Upper lobe of left lung (tissue), 4 donors: ENCODE measurements around the gene SYP.

Experiments
- POLR2A ChIP-seq, 4 donors: fragments of 450-650 bp; IDR thresholded peaks; one replicate each; pipeline ENCODE4 v1.5.1; 2016 to 2017; ENCODE audit warnings: antibody characterized with exemption in 4 of 4, mild to moderate bottlenecking in 2 of 4
- TF ChIP-seq, protein P1 (sequence below), 6 experiments: fragments of 450-650 bp in 4 of 6; fragments of 200-600 bp in 2 of 6; sonication (generic) in 2 of 6; IDR thresholded peaks; one replicate each; pipeline ENCODE4 v1.5.1; 2016 to 2019; ENCODE audit warnings: antibody characterized with exemption in 6 of 6

DNA sequence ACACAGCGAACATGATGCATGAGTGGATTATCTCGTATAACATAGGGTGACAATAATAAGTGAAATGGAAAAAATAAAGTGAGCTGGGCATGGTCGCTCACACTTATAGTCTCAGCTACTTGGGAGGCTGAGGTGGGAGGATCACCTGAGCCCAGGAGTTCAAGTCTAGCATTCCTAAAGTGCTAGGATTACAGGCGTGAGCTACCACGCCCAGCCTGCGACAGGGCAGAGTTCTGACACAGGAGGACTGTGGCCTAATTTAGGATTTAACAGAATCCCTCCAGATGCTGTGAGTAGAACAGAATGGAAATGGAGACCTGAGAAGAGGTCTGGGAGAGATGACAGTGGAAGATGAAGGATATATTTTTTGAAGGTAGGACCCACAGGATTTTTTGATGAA, 10.4 kb downstream of the SYP start:
- TF ChIP-seq, protein P1, sequence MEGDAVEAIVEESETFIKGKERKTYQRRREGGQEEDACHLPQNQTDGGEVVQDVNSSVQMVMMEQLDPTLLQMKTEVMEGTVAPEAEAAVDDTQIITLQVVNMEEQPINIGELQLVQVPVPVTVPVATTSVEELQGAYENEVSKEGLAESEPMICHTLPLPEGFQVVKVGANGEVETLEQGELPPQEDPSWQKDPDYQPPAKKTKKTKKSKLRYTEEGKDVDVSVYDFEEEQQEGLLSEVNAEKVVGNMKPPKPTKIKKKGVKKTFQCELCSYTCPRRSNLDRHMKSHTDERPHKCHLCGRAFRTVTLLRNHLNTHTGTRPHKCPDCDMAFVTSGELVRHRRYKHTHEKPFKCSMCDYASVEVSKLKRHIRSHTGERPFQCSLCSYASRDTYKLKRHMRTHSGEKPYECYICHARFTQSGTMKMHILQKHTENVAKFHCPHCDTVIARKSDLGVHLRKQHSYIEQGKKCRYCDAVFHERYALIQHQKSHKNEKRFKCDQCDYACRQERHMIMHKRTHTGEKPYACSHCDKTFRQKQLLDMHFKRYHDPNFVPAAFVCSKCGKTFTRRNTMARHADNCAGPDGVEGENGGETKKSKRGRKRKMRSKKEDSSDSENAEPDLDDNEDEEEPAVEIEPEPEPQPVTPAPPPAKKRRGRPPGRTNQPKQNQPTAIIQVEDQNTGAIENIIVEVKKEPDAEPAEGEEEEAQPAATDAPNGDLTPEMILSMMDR (IDR thresholded peaks at IDR 0.05), result no peak
- no peak for TF ChIP-seq POLR2A (IDR thresholded peaks at IDR 0.05)
